Psoas muscle (tissue), 8 donors: ENCODE results near the gene FBXO10. TPM values are rescaled to one million over a fixed set of nuclear protein-coding genes. Genes with fewer than 3 reads are reported as not detected.

Experiments
- ATAC-seq, 4 donors: fragments of 200-7000 bp; cut with Tn5 transposase; one replicate each; pipeline ENCODE4 v1.9.1; 2020; ENCODE audit warnings: moderate library complexity in 3 of 4, mild to moderate bottlenecking in 2 of 4
- DNase-seq, 2 donors: peaks; one replicate each; pipeline ENCODE4 v3.0.0-alpha.2; 2020
- H3K27ac ChIP-seq: fragments of 200-600 bp; one replicate; pipeline ENCODE4 v1.8.0; 2022
- H3K27me3 ChIP-seq, 3 donors: fragments of 200-600 bp in 1 of 3; one replicate each; pipeline versions ENCODE4 v1.6.1 to v1.8.0; 2013 to 2022; ENCODE audit warnings: low read length in 2 of 3, mild to moderate bottlenecking in 2 of 3, moderate library complexity in 1 of 3; ENCODE audit not compliant: insufficient read depth in 3 of 3
- H3K36me3 ChIP-seq, 2 donors: fragments of 200-600 bp in 1 of 2; one replicate each; pipeline versions ENCODE4 v1.6.1 to v1.8.0; 2013 to 2022; ENCODE audit warnings: low read depth in 1 of 2, mild to moderate bottlenecking in 1 of 2, moderate library complexity in 1 of 2; ENCODE audit not compliant: insufficient read depth in 1 of 2
- H3K4me1 ChIP-seq: fragments of 200-600 bp; one replicate; pipeline ENCODE4 v1.8.0; 2022
- H3K4me3 ChIP-seq: fragments of 200-600 bp; one replicate; pipeline ENCODE4 v1.8.0; 2022; ENCODE audit warnings: mild to moderate bottlenecking
- H3K9me3 ChIP-seq: fragments of 200-600 bp; one replicate; pipeline ENCODE4 v1.8.0; 2022
- WGBS, 3 donors: extraction: QIAGEN DNeasy Blood & Tissue Kit; methylation state at CpG; one replicate each; pipeline versions ENCODE4 v1.1.6 to v1.1.7; 2013; 5-methylcytosine and 5-hydroxymethylcytosine counted together
- intact Hi-C, 2 donors: fragments of 100-400 bp; cut with DNase I; formaldehyde crosslinking; loops; one replicate each; pipeline versions ENCODE4 v1.11.0 to v1.14.2; 2022
- polyA plus RNA-seq, 3 donors: library from polyadenylated mRNA; stranded (reverse); fragments of 200-250 nt; gene quantifications; one replicate each; pipeline ENCODE4 v1.2.3, GENCODE V29; 2013
- total RNA-seq, 4 donors: library from RNA; stranded (reverse); fragmentation: NEBNext Ultra II Directional in 2 of 4; extraction: Animal tissue kit (Norgen Biotek cat#: 25700) in 2 of 4; gene quantifications; one replicate each; pipeline versions ENCODE4 v1.2.1 to v1.2.4, GENCODE V29; 2021 to 2023
- TF ChIP-seq, protein P1 (sequence below): fragments of 200-600 bp; IDR thresholded peaks from one replicate; pipeline ENCODE4 v1.8.0; 2022; ENCODE audit warnings: antibody characterized with exemption
- donor health status: healthy with polysubstance abuse.
- donor health status: DM: no; HTN: no; CAD: no; lungs with moderate emphysema.
- donor health status: Bipolar disorder and iron deficiency.
- donor health status: healthy.
- donor health status: DM: yes; HTN: yes; CAD: no.
- donor health status: DM: no; HTN: no; CAD: no.
- donor health status: DM: no; HTN: no; CAD: no.
- donor health status: DM: yes; HTN: yes; CAD: no.

The FBXO10 gene
- total and polyA plus RNA-seq, 7 donors = 12.1 to 90.4 (median 31.7) TPM

DNA sequence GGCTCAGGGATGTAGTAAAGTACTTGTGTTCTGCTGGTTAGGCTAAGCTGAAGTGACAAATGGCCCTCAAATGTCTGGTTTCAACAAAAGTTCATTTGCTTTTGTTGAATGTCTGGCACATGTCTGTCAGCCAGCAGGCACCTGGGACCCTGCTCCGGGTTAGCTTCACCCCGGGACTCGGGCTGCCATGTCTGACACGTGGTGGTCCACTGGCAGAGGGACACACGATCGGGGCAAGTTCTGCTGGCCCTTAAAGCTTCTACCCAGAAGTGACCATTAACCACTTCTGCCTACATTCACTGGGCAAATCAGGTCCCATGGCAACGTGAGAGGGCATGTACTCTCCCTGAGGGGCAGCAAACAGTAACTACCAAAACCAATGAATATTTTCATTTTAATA is 66.6 kb downstream of the FBXO10 start:
- H3K36me3 ChIP-seq = peaks cover 0 to 92% of the 10 kb centered on the region in 2 donors
- H3K4me1 ChIP-seq = no peaks in the 10 kb centered on the region
- DNase-seq (no peak), ATAC-seq (no peak)
- no peak overlapping the region for H3K4me3 ChIP-seq
- TF ChIP-seq, protein P1, sequence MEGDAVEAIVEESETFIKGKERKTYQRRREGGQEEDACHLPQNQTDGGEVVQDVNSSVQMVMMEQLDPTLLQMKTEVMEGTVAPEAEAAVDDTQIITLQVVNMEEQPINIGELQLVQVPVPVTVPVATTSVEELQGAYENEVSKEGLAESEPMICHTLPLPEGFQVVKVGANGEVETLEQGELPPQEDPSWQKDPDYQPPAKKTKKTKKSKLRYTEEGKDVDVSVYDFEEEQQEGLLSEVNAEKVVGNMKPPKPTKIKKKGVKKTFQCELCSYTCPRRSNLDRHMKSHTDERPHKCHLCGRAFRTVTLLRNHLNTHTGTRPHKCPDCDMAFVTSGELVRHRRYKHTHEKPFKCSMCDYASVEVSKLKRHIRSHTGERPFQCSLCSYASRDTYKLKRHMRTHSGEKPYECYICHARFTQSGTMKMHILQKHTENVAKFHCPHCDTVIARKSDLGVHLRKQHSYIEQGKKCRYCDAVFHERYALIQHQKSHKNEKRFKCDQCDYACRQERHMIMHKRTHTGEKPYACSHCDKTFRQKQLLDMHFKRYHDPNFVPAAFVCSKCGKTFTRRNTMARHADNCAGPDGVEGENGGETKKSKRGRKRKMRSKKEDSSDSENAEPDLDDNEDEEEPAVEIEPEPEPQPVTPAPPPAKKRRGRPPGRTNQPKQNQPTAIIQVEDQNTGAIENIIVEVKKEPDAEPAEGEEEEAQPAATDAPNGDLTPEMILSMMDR = no peak
- no peak overlapping the region for H3K27ac ChIP-seq
- intact Hi-C loops = loop anchor here in 1 of 2 donors (10.0 kb wide), 1 partner anchor 45 kb away; no protein-coding TSS in a partner anchor
- no peaks in the 10 kb centered on the region for H3K9me3 ChIP-seq
- no peaks in the 10 kb centered on the region for H3K27me3 ChIP-seq
- 79 to 88% (median 81%) methylated on average over 7 of the region's 7 CpGs for WGBS, 3 donors

GRCh38 chr9:37508834-37509206 is 67.4 kb downstream of the FBXO10 start:
- no peaks in the 10 kb centered on the region for H3K4me1 ChIP-seq
- DNase-seq = no peak
- no peaks in the 10 kb centered on the region for H3K9me3 ChIP-seq
- peaks cover 0 to 92% of the 10 kb centered on the region in 2 donors for H3K36me3 ChIP-seq
- no peak overlapping the region for H3K27ac ChIP-seq
- intact Hi-C loops = loop anchor here in 1 of 2 donors (10.0 kb wide), 1 partner anchor 46 kb away; no protein-coding TSS in a partner anchor
- H3K27me3 ChIP-seq = no peaks in the 10 kb centered on the region
- TF ChIP-seq, protein P1 = no peak
- no peak overlapping the region for H3K4me3 ChIP-seq
- peak in 2 of 4 donors; percentile 22 to 40 for ATAC-seq
- 87 to 93% (median 91%) methylated on average over 3 of the region's 3 CpGs for WGBS, 3 donors

DNA sequence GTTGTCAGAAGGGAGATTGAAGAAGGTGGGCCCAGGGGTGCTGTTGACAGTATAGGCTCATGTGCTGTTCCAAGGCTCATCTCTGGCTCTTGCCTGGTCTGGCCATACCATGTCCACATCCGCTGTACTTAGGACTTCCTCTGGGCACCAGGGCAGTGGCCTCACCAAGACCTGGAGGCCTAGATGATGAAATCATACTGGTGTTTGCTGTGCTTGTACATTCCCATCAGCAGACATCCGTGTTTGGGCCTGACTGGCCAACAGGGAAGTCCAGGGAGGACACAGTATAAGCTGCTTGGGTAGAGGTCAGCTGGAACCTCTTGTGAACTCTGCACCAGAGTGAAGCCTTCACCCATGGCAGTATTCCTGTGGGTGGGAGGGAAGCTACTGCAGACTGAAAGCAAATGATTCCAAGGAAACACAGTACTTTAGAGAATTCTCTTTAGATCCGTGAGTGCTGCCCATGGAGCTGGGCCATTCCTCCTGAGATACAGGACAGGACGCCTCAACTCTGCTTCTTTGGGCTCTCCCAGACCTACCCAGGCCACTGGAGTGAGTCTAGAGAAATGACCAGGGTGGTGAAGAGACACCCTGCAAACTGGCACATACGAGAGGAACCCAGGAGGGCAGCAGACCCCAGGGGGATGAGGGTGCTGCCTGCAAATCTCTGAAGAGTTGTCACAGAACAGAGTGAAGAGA is 67.9 kb downstream of the FBXO10 start:
- Histone ChIP-seq H3K4me3 (no peak overlapping the region), H3K27me3 (no peaks in the 10 kb centered on the region), H3K4me1 (no peaks in the 10 kb centered on the region), H3K36me3 (peaks cover 0 to 93% of the 10 kb centered on the region in 2 donors), H3K9me3 (no peaks in the 10 kb centered on the region), H3K27ac (no peak overlapping the region)
- TF ChIP-seq, protein P1 = no peak
- DNase-seq = no peak
- peak; percentile 32 to 65 (median 33) for ATAC-seq
- intact Hi-C loops = loop anchor here in 1 of 2 donors (10.0 kb wide), 1 partner anchor 47 kb away; no protein-coding TSS in a partner anchor
- 77 to 84% (median 82%) methylated on average over 5 of the region's 5 CpGs for WGBS, 3 donors

DNA sequence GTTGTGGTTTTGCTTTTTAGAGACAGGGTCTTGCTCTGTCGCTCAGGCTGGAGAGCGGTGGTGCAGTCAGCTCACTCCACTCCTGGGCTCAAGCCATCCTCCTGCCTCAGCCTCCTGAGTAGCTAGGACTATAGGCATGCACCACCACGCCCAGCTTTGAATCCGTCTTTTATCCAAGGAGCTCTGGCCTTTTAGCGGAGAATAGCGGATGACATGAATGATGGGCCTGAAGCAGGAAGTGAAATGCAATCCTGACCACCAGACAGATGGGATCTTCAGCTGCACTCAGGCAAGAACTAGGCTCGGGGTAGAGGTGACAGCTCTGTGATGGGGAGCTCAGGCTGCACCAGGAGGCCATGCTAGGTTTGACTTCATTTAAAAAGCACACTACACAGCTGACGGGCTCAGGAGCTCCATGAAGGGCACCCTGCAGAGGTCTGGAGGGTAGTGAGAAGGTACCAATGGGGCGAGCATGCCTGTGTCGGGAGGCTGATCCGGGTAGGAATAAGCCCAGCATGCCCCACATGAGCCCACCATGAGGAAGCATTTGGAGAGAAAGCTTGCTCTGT is 68.5 kb downstream of the FBXO10 start:
- TF ChIP-seq, protein P1 = no peak
- H3K27me3 ChIP-seq = no peaks in the 10 kb centered on the region
- H3K4me3 ChIP-seq = no peak overlapping the region
- 92 to 95% (median 94%) methylated on average over 11 of the region's 11 CpGs for WGBS, 3 donors
- ATAC-seq = peak in 3 of 4 donors; percentile 2 to 10 (median 9)
- H3K36me3 ChIP-seq = peaks cover 0 to 93% of the 10 kb centered on the region in 2 donors
- H3K9me3 ChIP-seq = no peaks in the 10 kb centered on the region
- no peaks in the 10 kb centered on the region for H3K4me1 ChIP-seq
- intact Hi-C loops = loop anchor here in 1 of 2 donors (10.0 kb wide), 1 partner anchor 47 kb away; no protein-coding TSS in a partner anchor
- no peak for DNase-seq
- H3K27ac ChIP-seq = no peak overlapping the region
